H1 (cell line): Measurements from ENCODE around the gene ARNT2. TPM values are rescaled to one million over a fixed set of nuclear protein-coding genes. Genes with fewer than 3 reads are reported as not detected.

Experiments used
- CTCF ChIA-PET: fragments of 300-600 bp; sonication (Branson Sonifier 250); formaldehyde crosslinking; loops from one replicate; lab custom pipeline; 2021; ENCODE audit not compliant: partially characterized antibody; lab: Charles Lee
- POLR2A ChIA-PET: fragments of 300-600 bp; sonication (Branson Sonifier 250); formaldehyde crosslinking; loops from one replicate; lab custom pipeline; 2021; ENCODE audit warnings: inconsistent platforms; ENCODE audit not compliant: partially characterized antibody; lab: Charles Lee
- DNase-seq, 2 experiments: peaks; one replicate each; pipeline versions ENCODE4 v3.0.0 to v3.0.0-alpha.2; 2010 to 2022; ENCODE audit warnings: low spot score in 2 of 2, low read depth in 1 of 2, mixed read lengths in 1 of 2
- FAIRE-seq: peaks from 2 replicates; lab custom pipeline; 2011; peaks lifted over from hg19 to GRCh38; lab: Jason Lieb, UNC
- H2AFZ ChIP-seq: 2 replicates; pipeline ENCODE4 v1.8.1; 2012; ENCODE audit warnings: low read length, inconsistent platforms
- H2AK5ac ChIP-seq: 2 replicates; pipeline ENCODE4 v1.6.1; 2013; ENCODE audit warnings: low read depth, low read length
- H2BK120ac ChIP-seq: replicated peaks from 2 replicates; pipeline ENCODE3; 2013; ENCODE audit warnings: low read depth, low read length, inconsistent platforms
- H2BK12ac ChIP-seq: 2 replicates; pipeline ENCODE4 v1.6.1; 2013; ENCODE audit warnings: low read depth, low read length
- H2BK15ac ChIP-seq: 2 replicates; pipeline ENCODE4 v1.6.1; 2013; ENCODE audit warnings: low read length
- H2BK20ac ChIP-seq: 2 replicates; pipeline ENCODE4 v1.6.1; 2013; ENCODE audit warnings: low read length
- H2BK5ac ChIP-seq: 2 replicates; pipeline ENCODE4 v1.6.1; 2013; ENCODE audit warnings: low read depth, low read length
- H3K14ac ChIP-seq: 2 replicates; pipeline ENCODE4 v1.6.1; 2013; ENCODE audit warnings: inconsistent platforms; ENCODE audit not compliant: insufficient read length
- H3K18ac ChIP-seq: 2 replicates; pipeline ENCODE4 v1.6.1; 2013; ENCODE audit warnings: low read length; ENCODE audit errors: extremely low read depth
- H3K23ac ChIP-seq: 2 replicates; pipeline ENCODE4 v1.6.1; 2013; ENCODE audit warnings: inconsistent platforms; ENCODE audit not compliant: insufficient read length
- H3K23me2 ChIP-seq: 2 replicates; pipeline ENCODE4 v1.6.1; 2013; ENCODE audit warnings: low read depth, low read length
- H3K27ac ChIP-seq: 2 replicates; pipeline ENCODE4 v1.6.1; 2011; ENCODE audit warnings: low read depth, low read length, inconsistent platforms
- H3K27me3 ChIP-seq, 4 experiments: replicated peaks in 1 of 4; 1 replicate in 1 of 4; 2 replicates in 3 of 4; pipeline versions ENCODE4 v1.6.1 to v1.8.1; 2011 to 2013; ENCODE audit warnings: low read length in 3 of 4, mild to moderate bottlenecking in 3 of 4, inconsistent platforms in 2 of 4, mixed read lengths in 2 of 4, moderate library complexity in 1 of 4; ENCODE audit not compliant: control insufficient read depth in 3 of 4, insufficient read depth in 3 of 4; ENCODE audit errors: extremely low read depth in 1 of 4
- H3K36me3 ChIP-seq, 4 experiments: 2 replicates each; pipeline versions ENCODE4 v1.6.1 to v1.8.1; 2011 to 2013; ENCODE audit warnings: mild to moderate bottlenecking in 4 of 4, low read length in 3 of 4, moderate library complexity in 2 of 4, control low read depth in 1 of 4, inconsistent platforms in 1 of 4; ENCODE audit not compliant: insufficient read depth in 4 of 4, control insufficient read depth in 2 of 4
- H3K4ac ChIP-seq: replicated peaks from 2 replicates; pipeline ENCODE3; 2013; ENCODE audit warnings: low read length, low read depth, mixed read lengths, inconsistent platforms; ENCODE audit not compliant: insufficient read length
- H3K4me1 ChIP-seq, 4 experiments: replicated peaks in 1 of 4; 1 replicate in 1 of 4; 2 replicates in 3 of 4; pipeline versions ENCODE4 v1.6.1 to v1.8.1; 2011 to 2013; ENCODE audit warnings: low read length in 3 of 4, inconsistent platforms in 2 of 4, mixed read lengths in 1 of 4; ENCODE audit not compliant: insufficient read depth in 4 of 4, control insufficient read depth in 3 of 4
- H3K4me2 ChIP-seq, 2 experiments: 2 replicates each; pipeline versions ENCODE4 v1.6.1 to v1.8.1; 2011 to 2013; ENCODE audit warnings: low read depth in 2 of 2, low read length in 2 of 2, control low read depth in 1 of 2, inconsistent platforms in 1 of 2, mild to moderate bottlenecking in 1 of 2; ENCODE audit not compliant: insufficient read depth in 1 of 2
- H3K4me3 ChIP-seq, 4 experiments: fragments of 200-600, 300-600 bp in 1 of 4; sonication (generic), shearing (Covaris generic), sonication (Bioruptor Twin) in 1 of 4; 2 replicates each; pipeline versions ENCODE4 v1.5.1 to v1.8.1; 2011 to 2016; ENCODE audit warnings: low read length in 4 of 4, low read depth in 3 of 4, control low read depth in 2 of 4, inconsistent platforms in 2 of 4, mild to moderate bottlenecking in 2 of 4, mixed read lengths in 1 of 4, moderate library complexity in 1 of 4; ENCODE audit not compliant: insufficient read depth in 2 of 4; ENCODE audit errors: extremely low read depth in 1 of 4
- H3K56ac ChIP-seq: replicated peaks from 2 replicates; pipeline ENCODE3; 2013; ENCODE audit warnings: low read depth, mild to moderate bottlenecking, mixed read lengths, low read length, inconsistent platforms; ENCODE audit not compliant: insufficient read length
- H3K79me1 ChIP-seq: 2 replicates; pipeline ENCODE4 v1.6.1; 2013; ENCODE audit warnings: low read depth, low read length, control low read depth
- H3K79me2 ChIP-seq, 2 experiments: 2 replicates each; pipeline versions ENCODE4 v1.6.1 to v1.8.1; 2012 to 2013; ENCODE audit warnings: low read length in 2 of 2, mild to moderate bottlenecking in 2 of 2, inconsistent platforms in 1 of 2; ENCODE audit not compliant: insufficient read depth in 2 of 2, control insufficient read depth in 1 of 2
- H3K9ac ChIP-seq, 4 experiments: replicated peaks in 1 of 4; 1 replicate in 1 of 4; 2 replicates in 3 of 4; pipeline versions ENCODE4 v1.6.1 to v1.8.1; 2011 to 2013; ENCODE audit warnings: low read depth in 3 of 4, low read length in 3 of 4, control low read depth in 2 of 4, mild to moderate bottlenecking in 2 of 4, moderate library complexity in 2 of 4, inconsistent platforms in 1 of 4; ENCODE audit errors: extremely low read depth in 1 of 4
- H3K9me3 ChIP-seq, 2 experiments: 2 replicates each; pipeline versions ENCODE4 v1.6.1 to v1.8.1; 2012 to 2013; ENCODE audit warnings: mild to moderate bottlenecking in 2 of 2, moderate library complexity in 2 of 2, control low read depth in 1 of 2, inconsistent platforms in 1 of 2, low read depth in 1 of 2, low read length in 1 of 2, mixed read lengths in 1 of 2; ENCODE audit not compliant: insufficient read depth in 2 of 2
- H4K20me1 ChIP-seq, 2 experiments: replicated peaks in 1 of 2; 2 replicates each; pipeline versions ENCODE3 to v1.8.1; 2011 to 2013; ENCODE audit warnings: inconsistent platforms in 2 of 2, low read length in 2 of 2, mild to moderate bottlenecking in 1 of 2; ENCODE audit not compliant: insufficient read depth in 2 of 2, control insufficient read depth in 1 of 2
- H4K5ac ChIP-seq: 2 replicates; pipeline ENCODE4 v1.6.1; 2013; ENCODE audit warnings: low read length, low read depth, mixed read lengths, inconsistent platforms; ENCODE audit not compliant: insufficient read length
- H4K8ac ChIP-seq: 2 replicates; pipeline ENCODE4 v1.8.0; 2013; ENCODE audit warnings: mild to moderate bottlenecking, moderate library complexity, low read length, inconsistent platforms; ENCODE audit not compliant: insufficient read depth; ENCODE audit errors: extremely low read depth
- H4K91ac ChIP-seq: replicated peaks from 2 replicates; pipeline ENCODE3; 2013; ENCODE audit warnings: low read length, mixed read lengths, inconsistent platforms; ENCODE audit not compliant: insufficient read length
- GABPA ChIP-seq: IDR thresholded peaks from 2 replicates; pipeline ENCODE4 v1.6.1; 2011; ENCODE audit warnings: mild to moderate bottlenecking, low read length, moderate library complexity, borderline replicate concordance; ENCODE audit not compliant: insufficient read depth
- GTF2F1 ChIP-seq: IDR thresholded peaks from 2 replicates; pipeline ENCODE4 v1.6.1; 2012; ENCODE audit warnings: low read depth, low read length, improper control_type of control experiment, borderline replicate concordance
- KDM1A ChIP-seq: fragments of 200-600, 300-600 bp; sonication (generic); IDR thresholded peaks from 2 replicates; pipeline ENCODE4 v1.7.1; 2016; ENCODE audit warnings: mild to moderate bottlenecking, low read length, borderline replicate concordance
- RXRA ChIP-seq: IDR thresholded peaks from 2 replicates; pipeline ENCODE4 v1.6.1; 2011; ENCODE audit warnings: low read depth, mild to moderate bottlenecking, low read length, moderate library complexity; ENCODE audit not compliant: insufficient read depth
- SIX5 ChIP-seq: IDR thresholded peaks from 2 replicates; pipeline ENCODE4 v1.6.1; 2011; ENCODE audit warnings: mild to moderate bottlenecking, low read depth, low read length
- TAF7 ChIP-seq: optimal IDR thresholded peaks from 2 replicates; pipeline ENCODE3; 2011; ENCODE audit warnings: low read depth, mild to moderate bottlenecking, inconsistent platforms, low read length, moderate library complexity, borderline replicate concordance
- WGBS, 2 experiments: shearing (Covaris generic) in 1 of 2; methylation state at CpG; one replicate each; pipeline versions ENCODE4 v1.1.6 to v1.1.7; 2013 to 2015; ENCODE audit warnings: low lambda C conversion rate in 2 of 2, mixed read lengths in 2 of 2, inconsistent platforms in 1 of 2, low coverage in 1 of 2, missing lambda C conversion rate in 1 of 2; ENCODE audit not compliant: insufficient replicate concordance in 2 of 2, insufficient coverage in 1 of 2, insufficient read length in 1 of 2; ENCODE audit errors: extremely low coverage in 1 of 2, missing lambda C conversion rate in 1 of 2; 5-methylcytosine and 5-hydroxymethylcytosine counted together
- polyA plus RNA-seq, 7 experiments: library from polyadenylated mRNA; depleted of rRNA in 3 of 7; stranded (reverse) in 5 of 7; unstranded in 2 of 7; fragments of >200 nt in 5 of 7; fragments of 200-250 nt in 2 of 7; gene quantifications; 1 replicate in 5 of 7; 2 replicates in 1 of 7; 4 replicates in 1 of 7; pipeline versions ENCODE4 v1.2.1 to v1.2.3, GENCODE V29; 2011 to 2013; ENCODE audit warnings: missing spikeins in 2 of 7, mixed read lengths in 2 of 7
- total RNA-seq: library from RNA; stranded (reverse); fragmentation: NEBNext Ultra II Directional; extraction: Animal tissue kit (Norgen Biotek cat#: 25700); gene quantifications from 2 replicates; pipeline ENCODE4 v1.2.1, GENCODE V29; 2021
- TF ChIP-seq, protein P1 (sequence below): IDR thresholded peaks from 2 replicates; pipeline ENCODE4 v1.6.1; 2011; ENCODE audit warnings: low read depth, mild to moderate bottlenecking, low read length; ENCODE audit not compliant: insufficient read depth

ARNT2 gene
- total and polyA plus RNA-seq, 2 of the 8 experiments (the other 6 are each of a cell fraction or from before 2014, with no cell fraction given), result 9.5 to 14.6 TPM

DNA sequence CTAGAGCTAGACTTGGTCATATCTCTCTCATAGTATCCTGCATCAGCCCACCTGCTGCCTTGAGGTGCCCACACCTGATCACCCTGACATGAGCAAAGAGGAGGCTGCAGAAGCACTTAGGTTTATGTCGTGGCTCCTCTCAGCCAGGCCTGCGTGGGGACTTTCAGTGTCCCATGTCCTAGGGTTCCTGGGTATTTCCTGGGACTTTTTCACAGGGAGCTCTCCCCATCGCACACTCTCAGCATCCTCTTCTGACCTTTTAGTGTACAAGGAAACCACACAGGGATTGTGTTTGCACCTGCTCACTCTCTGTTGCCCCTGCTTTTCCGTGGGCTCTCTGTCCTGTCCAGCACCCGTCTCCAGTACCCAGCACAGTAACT lies 61.4 kb downstream of the ARNT2 start:
- Histone ChIP-seq H4K20me1 (no peaks in the 10 kb centered on the region), H3K14ac (no peak overlapping the region), H3K23ac (no peak overlapping the region), H3K79me1 (no peaks in the 10 kb centered on the region), H4K91ac (no peak overlapping the region), H3K4me2 (no peak overlapping the region), H3K27me3 (no peaks in the 10 kb centered on the region), H3K9me3 (no peaks in the 10 kb centered on the region), H2AFZ (no peak overlapping the region), H3K36me3 (peaks cover 0 to 4% (median 0%) of the 10 kb centered on the region in 4 experiments; a peak in 1 of 8 replicates), H2AK5ac (no peak overlapping the region), H2BK20ac (no peak overlapping the region), H3K4ac (no peak overlapping the region), H4K8ac (no peak overlapping the region), H2BK12ac (no peak overlapping the region), H3K27ac (no peak overlapping the region), H4K5ac (no peak overlapping the region), H3K23me2 (no peaks in the 10 kb centered on the region; the same call in 1 of the 2 replicates), H3K79me2 (no peaks in the 10 kb centered on the region), H3K9ac (no peak overlapping the region), H3K4me3 (no peak overlapping the region), H3K18ac (no peak overlapping the region), H2BK15ac (no peak overlapping the region), H2BK5ac (no peak overlapping the region), H3K56ac (no peak overlapping the region), H2BK120ac (no peak overlapping the region), H3K4me1 (0 out of 7 replicates have a peak, but pooled peaks cover 0 to 3% (median 0%) of the 10 kb centered on the region in 4 experiments)
- 82% methylated on average over 5 of the region's 5 CpGs; no CpG with 5 or more reads in 1 of the 2 experiments for WGBS, 2 experiments
- DNase-seq (no peak), FAIRE-seq (no peak)
- TF ChIP-seq TAF7 (no peak), KDM1A (no peak), GTF2F1 (no peak), RXRA (no peak), GABPA (no peak), SIX5 (no peak)
- TF ChIP-seq, protein P1, sequence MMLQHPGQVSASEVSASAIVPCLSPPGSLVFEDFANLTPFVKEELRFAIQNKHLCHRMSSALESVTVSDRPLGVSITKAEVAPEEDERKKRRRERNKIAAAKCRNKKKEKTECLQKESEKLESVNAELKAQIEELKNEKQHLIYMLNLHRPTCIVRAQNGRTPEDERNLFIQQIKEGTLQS, result no peak
- ChIA-PET POLR2A (no interaction called here), CTCF (interaction anchor here (0.7 to 21.1 kb wide), 5 partner anchors 9 to 314 kb away, joined by 3 to 187 read pairs (median 3); partner anchors contain the start of gene CEMIP)
